GM12878 (cell line): ENCODE data around the gene NXN. TPM values are rescaled to one million over a fixed set of nuclear protein-coding genes. Genes with fewer than 3 reads are reported as not detected.

ENCODE experiments used
- ATAC-seq: fragments of 200-7000 bp; cut with Tn5 transposase; 3 replicates; pipeline ENCODE4 v1.9.1; 2020; ENCODE audit warnings: mild to moderate bottlenecking, moderate library complexity
- BruUV-seq: library from RNA; stranded (reverse); fragments of 400-500 nt; replicated peaks from 2 replicates; lab custom pipeline; 2021; lab: Mats Ljungman, UMichigan
- CTCF ChIA-PET: fragments of 300-600 bp; sonication (Branson Sonifier 250); formaldehyde crosslinking; extraction: SDS; loops from one replicate; lab custom pipeline; 2021; ENCODE audit warnings: inconsistent platforms; lab: Yijun Ruan, JAX
- POLR2A ChIA-PET: fragments of 350-600 bp; formaldehyde crosslinking; extraction: SDS; loops from one replicate; lab custom pipeline; 2021; ENCODE audit warnings: inconsistent platforms; lab: Charles Lee
- RAD21 ChIA-PET: fragments of 300-600 bp; sonication (Branson Sonifier 250); formaldehyde crosslinking; loops from one replicate; lab custom pipeline; 2023; ENCODE audit warnings: antibody characterized with exemption; ENCODE audit not compliant: unreplicated experiment; lab: Charles Lee
- SMC1A ChIA-PET: fragments of 300-600 bp; sonication (Branson Sonifier 250); formaldehyde crosslinking; loops from one replicate; lab custom pipeline; 2023; ENCODE audit not compliant: unreplicated experiment, uncharacterized antibody; lab: Charles Lee
- DNase-seq: peaks from one replicate; pipeline ENCODE4 v3.0.0-alpha.2; 2011; ENCODE audit warnings: low read depth, low spot score
- FAIRE-seq: peaks from 3 replicates; lab custom pipeline; 2011; peaks lifted over from hg19 to GRCh38; lab: Jason Lieb, UNC
- H2AFZ ChIP-seq: 2 replicates; pipeline ENCODE4 v1.6.0; 2011; ENCODE audit warnings: low read depth, low read length, control low read depth; ENCODE audit not compliant: control insufficient read depth
- H3K27ac ChIP-seq: 2 replicates; pipeline ENCODE4 v1.5.1; 2011; ENCODE audit warnings: control low read depth; ENCODE audit not compliant: control insufficient read depth, insufficient read depth
- H3K27me3 ChIP-seq, 2 experiments: replicated peaks in 1 of 2; 2 replicates each; pipeline versions ENCODE4 v1.6.0 to v1.6.1; 2011; ENCODE audit warnings: low read length in 1 of 2; ENCODE audit not compliant: control insufficient read depth in 2 of 2, insufficient read depth in 2 of 2
- H3K36me3 ChIP-seq, 2 experiments: 2 replicates each; pipeline ENCODE4 v1.5.1; 2011; ENCODE audit warnings: low read length in 1 of 2; ENCODE audit not compliant: control insufficient read depth in 2 of 2, insufficient read depth in 2 of 2
- H3K4me1 ChIP-seq: 2 replicates; pipeline ENCODE4 v1.6.1; 2011; ENCODE audit warnings: mild to moderate bottlenecking, low read length, moderate library complexity, mixed read lengths; ENCODE audit not compliant: control insufficient read depth, insufficient read depth
- H3K4me2 ChIP-seq: 2 replicates; pipeline ENCODE4 v1.6.0; 2011; ENCODE audit warnings: control low read depth; ENCODE audit not compliant: control insufficient read depth, insufficient read depth
- H3K4me3 ChIP-seq: fragments of 200-600 bp; sonication (generic); 2 replicates; pipeline ENCODE4 v1.5.1; 2016
- H3K79me2 ChIP-seq: 2 replicates; pipeline ENCODE4 v1.6.0; 2011; ENCODE audit warnings: low read length; ENCODE audit not compliant: control insufficient read depth, insufficient read depth
- H3K9ac ChIP-seq: 2 replicates; pipeline ENCODE4 v1.8.0; 2011; ENCODE audit warnings: low read length, control low read depth, mixed read lengths; ENCODE audit not compliant: control insufficient read depth, insufficient read depth
- H3K9me3 ChIP-seq: replicated peaks from 3 replicates; pipeline ENCODE4 v1.5.1; 2011; ENCODE audit warnings: mild to moderate bottlenecking, low read length; ENCODE audit not compliant: control insufficient read depth, insufficient read depth
- H4K20me1 ChIP-seq: 2 replicates; pipeline ENCODE4 v1.6.0; 2011; ENCODE audit not compliant: control insufficient read depth, insufficient read depth
- BCL3 ChIP-seq: IDR thresholded peaks from 2 replicates; pipeline ENCODE4 v1.6.1; 2011; ENCODE audit warnings: borderline replicate concordance, low read depth, mild to moderate bottlenecking, moderate library complexity, low read length; ENCODE audit not compliant: insufficient read depth, poor library complexity, severe bottlenecking
- CREM ChIP-seq: IDR thresholded peaks from 2 replicates; pipeline ENCODE4 v1.6.1; 2014; ENCODE audit warnings: antibody characterized with exemption, low read depth
- GATAD2B ChIP-seq: fragments of 450-650 bp; conservative IDR thresholded peaks from 2 replicates; pipeline ENCODE4 v1.6.1; 2017; ENCODE audit warnings: low read depth, mild to moderate bottlenecking, moderate library complexity
- HDGF ChIP-seq: fragments of 450-650 bp; IDR thresholded peaks from 2 replicates; pipeline ENCODE4 v1.6.1; 2016; ENCODE audit warnings: antibody characterized with exemption
- IRF4 ChIP-seq: IDR thresholded peaks from 2 replicates; pipeline ENCODE4 v1.6.1; 2011; ENCODE audit warnings: low read depth, low read length
- JUNB ChIP-seq: IDR thresholded peaks from 2 replicates; pipeline ENCODE4 v1.6.1; 2016; ENCODE audit warnings: antibody characterized with exemption, mild to moderate bottlenecking
- NR2F1 ChIP-seq: fragments of 450-650 bp; conservative IDR thresholded peaks from 2 replicates; pipeline ENCODE4 v1.6.1; 2017; ENCODE audit warnings: mild to moderate bottlenecking
- NRF1 ChIP-seq: conservative IDR thresholded peaks from 2 replicates; pipeline ENCODE4 v1.6.1; 2011; ENCODE audit warnings: mild to moderate bottlenecking, low read depth, low read length, improper control_type of control experiment
- POU2F2 ChIP-seq: IDR thresholded peaks from 3 replicates; pipeline ENCODE4 v1.6.1; 2011; ENCODE audit warnings: low read depth, mild to moderate bottlenecking, low read length, borderline replicate concordance
- RBBP5 ChIP-seq: fragments of 200-600 bp; sonication (generic); conservative IDR thresholded peaks from 2 replicates; pipeline ENCODE4 v1.6.1; 2016
- SMAD5 ChIP-seq: IDR thresholded peaks from 2 replicates; pipeline ENCODE4 v1.6.1; 2016; ENCODE audit warnings: antibody characterized with exemption, low read depth
- STAT1 ChIP-seq: fragments of 450-650 bp; conservative IDR thresholded peaks from 2 replicates; pipeline ENCODE4 v1.6.1; 2014; ENCODE audit warnings: antibody characterized with exemption, mild to moderate bottlenecking
- ZBTB11 ChIP-seq: fragments of 450-650 bp; formaldehyde crosslinking; IDR thresholded peaks from 2 replicates; pipeline ENCODE4 v1.5.0; 2022; ENCODE audit warnings: mild to moderate bottlenecking, missing genetic modification characterization
- ZNF207 ChIP-seq: fragments of 450-650 bp; IDR thresholded peaks from 2 replicates; pipeline ENCODE4 v1.6.1; 2014; ENCODE audit warnings: antibody characterized with exemption, mild to moderate bottlenecking, borderline replicate concordance
- ZNF24 ChIP-seq: fragments of 450-650 bp; IDR thresholded peaks from 2 replicates; pipeline ENCODE4 v1.6.1; 2017; ENCODE audit warnings: antibody characterized with exemption, mild to moderate bottlenecking
- ZZZ3 ChIP-seq: IDR thresholded peaks from 2 replicates; pipeline ENCODE4 v1.6.1; 2011; ENCODE audit warnings: low read depth; ENCODE audit not compliant: control insufficient read depth, insufficient read length
- WGBS: methylation state at CpG from one replicate; pipeline ENCODE4 v1.1.6; 2016; ENCODE audit warnings: low lambda C conversion rate; ENCODE audit not compliant: insufficient replicate concordance, insufficient coverage; ENCODE audit errors: missing lambda C conversion rate; 5-methylcytosine and 5-hydroxymethylcytosine counted together
- in situ Hi-C: fragments of 300-500 bp; cut with MboI; formaldehyde crosslinking; loops from 9 replicates; pipeline ENCODE4 v1.14.3; 2018; ENCODE audit warnings: mixed read lengths
- intact Hi-C: fragments of 100-400 bp; cut with micrococcal nuclease; formaldehyde crosslinking; loops from one replicate; pipeline ENCODE4 v1.14.2; 2022; ENCODE audit not compliant: unreplicated experiment
- polyA plus RNA-seq, 11 experiments: library from polyadenylated mRNA; depleted of rRNA in 4 of 11; unstranded in 6 of 11; stranded (reverse) in 5 of 11; fragments of >200 nt; fragmentation: Nextera tagmentation in 4 of 11; fragmentation: Illumina TruSeq in 1 of 11; extraction: Ambion mirVana in 4 of 11; extraction: Trizol in 1 of 11; gene quantifications; 1 replicate in 1 of 11; 2 replicates in 10 of 11; pipeline versions ENCODE4 v1.2.1 to v1.2.3, GENCODE V29; 2011 to 2016; ENCODE audit warnings: inconsistent platforms in 2 of 11, missing spikeins in 2 of 11, low read depth in 1 of 11
- total RNA-seq, 4 experiments: library from RNA; depleted of rRNA in 3 of 4; stranded (reverse); fragments of >200 nt in 3 of 4; fragmentation: Illumina TruSeq in 1 of 4; extraction: Trizol in 1 of 4; gene quantifications; 2 replicates each; pipeline versions ENCODE4 v1.2.1 to v1.2.3, GENCODE V29; 2013 to 2021

The NXN gene
- total and polyA plus RNA-seq, 10 of the 15 experiments (the other 5 are each of a cell fraction or from before 2014, with no cell fraction given): 0.04 to 1.2 (median 0.30) TPM

GRCh38 chr17:1022278-1023024 is 42.9 kb upstream of the NXN start (continued):
- TF ChIP-seq RBBP5 (no peak), NRF1 (no peak)

- Histone ChIP-seq H4K20me1 (no peaks in the 10 kb centered on the region), H2AFZ (no peak overlapping the region), H3K27ac (no peak overlapping the region), H3K79me2 (no peaks in the 10 kb centered on the region), H3K9me3 (no peaks in the 10 kb centered on the region), H3K4me1 (no peaks in the 10 kb centered on the region), H3K4me2 (no peak overlapping the region), H3K9ac (no peak overlapping the region), H3K27me3 (no peaks in the 10 kb centered on the region), H3K4me3 (no peak overlapping the region), H3K36me3 (peaks cover 0 to 2% of the 10 kb centered on the region in 2 experiments; a peak in 3 of 4 replicates)
- ChIA-PET SMC1A (no interaction called here), POLR2A (no interaction called here), RAD21 (no interaction called here), CTCF (no interaction called here)
- in situ Hi-C loops (no loop called here), intact Hi-C loops (no loop called here)
- ATAC-seq (no peak), DNase-seq (no peak), FAIRE-seq (no peak)
- no TSS peak for BruUV-seq
- WGBS: 97% methylated on average over 16 of the region's 17 CpGs
- TF ChIP-seq STAT1: no peak
- TF ChIP-seq ZZZ3: no peak
- no peak for TF ChIP-seq JUNB
- no peak for TF ChIP-seq ZBTB11 (CRISPR knock-in tag)
- no peak for TF ChIP-seq POU2F2
- TF ChIP-seq IRF4: no peak
- no peak for TF ChIP-seq GATAD2B
- no peak for TF ChIP-seq CREM
- TF ChIP-seq HDGF: no peak
- TF ChIP-seq ZNF207: no peak
- no peak for TF ChIP-seq SMAD5
- TF ChIP-seq ZNF24: no peak
- no peak for TF ChIP-seq BCL3
- no peak for TF ChIP-seq NR2F1
These were observed 41.6 kb upstream of the NXN start for GRCh38 chr17:1021147-1021546.
